G401 (cell line): ENCODE results near the gene TYW3. TPM values are rescaled to one million over a fixed set of nuclear protein-coding genes. Genes with fewer than 3 reads are reported as not detected.

Source experiments
- DNase-seq: peaks from one replicate; pipeline ENCODE4 v3.0.0-alpha.2; 2015; ENCODE audit warnings: low spot score
- in situ Hi-C: cut with HindIII; loops from 2 replicates; pipeline ENCODE4 v1.10.0; 2016; ENCODE audit warnings: low sequenced_read_pairs, mixed read lengths
- total RNA-seq: library from RNA; depleted of rRNA; stranded (reverse); fragments of >200 nt; shearing (Covaris generic); gene quantifications from 2 replicates; pipeline ENCODE4 v1.2.3, GENCODE V29; 2014; rRNA removed

TYW3 gene
- total RNA-seq, result 12.7 and 25.2 TPM in 2 replicates

GRCh38 chr1:74732960-74733603, at the start of gene TYW3, which contains the start of gene CRYZ:
Gene TYW3 (plus strand): TSS chr1:74733152. CDS start chr1:74733245, 93 bp downstream.
Gene CRYZ (minus strand): TSS chr1:74733050. CDS start chr1:74724821, 8,229 bp downstream.
- in situ Hi-C loops, result no loop called here
- peak; percentile 96 for DNase-seq

GRCh38 chr1:74683656-74684055, 49.3 kb upstream of the TYW3 start:
- no peak for DNase-seq
- in situ Hi-C loops, result no loop called here

GRCh38 chr1:74684301-74684700, 48.7 kb upstream of the TYW3 start:
- DNase-seq, result no peak
- in situ Hi-C loops, result no loop called here

GRCh38 chr1:74686928-74687327, 46.0 kb upstream of the TYW3 start:
- in situ Hi-C loops, result no loop called here
- DNase-seq, result no peak

GRCh38 chr1:74689621-74690363, 43.2 kb upstream of the TYW3 start:
- in situ Hi-C loops, result no loop called here
- DNase-seq, result peak; percentile 87

- no peak for DNase-seq
- in situ Hi-C loops, result no loop called here
Observed at GRCh38 chr1:74690364-74690696, 42.6 kb upstream of the TYW3 start.

- DNase-seq, result no peak
- in situ Hi-C loops, result no loop called here
Observed at GRCh38 chr1:74690909-74691308, 42.0 kb upstream of the TYW3 start.

GRCh38 chr1:74693473-74693872, 39.5 kb upstream of the TYW3 start:
- no peak for DNase-seq

GRCh38 chr1:74697832-74698231, 35.1 kb upstream of the TYW3 start:
- in situ Hi-C loops, result no loop called here
- no peak for DNase-seq

More at GRCh38 chr1:74693473-74693872, 39.5 kb upstream of the TYW3 start:
- in situ Hi-C loops, result no loop called here

GRCh38 chr1:74699331-74699730, 33.6 kb upstream of the TYW3 start:
- DNase-seq, result no peak
- in situ Hi-C loops, result no loop called here

GRCh38 chr1:74703386-74704182, 29.4 kb upstream of the TYW3 start:
- in situ Hi-C loops, result no loop called here
- no peak for DNase-seq

- no peak for DNase-seq
- in situ Hi-C loops, result no loop called here
Observed at GRCh38 chr1:74712881-74713280, 20.1 kb upstream of the TYW3 start.

GRCh38 chr1:74713849-74714248, 19.1 kb upstream of the TYW3 start:
- DNase-seq, result no peak
- in situ Hi-C loops, result no loop called here

GRCh38 chr1:74714429-74715235, 18.3 kb upstream of the TYW3 start:
- DNase-seq, result no peak
- in situ Hi-C loops, result no loop called here

- in situ Hi-C loops, result no loop called here
Observed at GRCh38 chr1:74715236-74715502, 17.8 kb upstream of the TYW3 start.

GRCh38 chr1:74715806-74716205, 17.1 kb upstream of the TYW3 start:
- DNase-seq, result no peak
- in situ Hi-C loops, result no loop called here

More at GRCh38 chr1:74715236-74715502, 17.8 kb upstream of the TYW3 start:
- DNase-seq, result no peak

- no peak for DNase-seq
- in situ Hi-C loops, result no loop called here
Observed at GRCh38 chr1:74716822-74717221, 16.1 kb upstream of the TYW3 start.

GRCh38 chr1:74717626-74718025, 15.3 kb upstream of the TYW3 start:
- in situ Hi-C loops, result no loop called here
- DNase-seq, result no peak

GRCh38 chr1:74726063-74726462, 6.9 kb upstream of the TYW3 start:
- in situ Hi-C loops, result no loop called here
- no peak for DNase-seq
